CD4-positive, alpha-beta T cell treated with Interleukin-21 for 1 hour (primary cell): ENCODE results near the gene NCSTN.
"Not testable (repeated sequence)": the region's sequence is repeated elsewhere in the genome, so short reads cannot be mapped to it uniquely, and the experiment has no call there.

Source experiments
- DNase-seq: peaks from one replicate; pipeline ENCODE4 v3.0.0-alpha.2; 2020

The NCSTN gene

DNA sequence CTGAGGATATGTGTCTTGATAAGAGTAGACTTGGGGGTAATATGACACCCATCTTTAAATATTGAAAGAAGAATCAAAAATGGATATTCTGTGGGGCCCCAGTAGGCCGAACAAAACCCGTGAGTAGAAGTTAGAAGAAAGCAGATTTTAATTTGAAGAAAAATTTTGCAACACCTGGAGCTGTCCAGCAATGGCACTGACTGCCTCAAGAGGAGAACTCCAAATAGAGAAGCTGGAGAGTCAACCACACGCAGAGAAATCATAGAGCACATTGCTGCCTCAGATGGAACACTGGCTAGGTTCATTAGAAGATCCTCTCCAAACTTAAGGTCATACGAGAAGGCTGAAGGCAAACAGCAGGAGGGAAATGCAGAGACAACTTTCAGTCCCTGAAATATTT, 30.5 kb downstream of the NCSTN start:
- no peak for DNase-seq

GRCh38 chr1:160374306-160375110, 31.3 kb downstream of the NCSTN start:
- no peak for DNase-seq

DNA sequence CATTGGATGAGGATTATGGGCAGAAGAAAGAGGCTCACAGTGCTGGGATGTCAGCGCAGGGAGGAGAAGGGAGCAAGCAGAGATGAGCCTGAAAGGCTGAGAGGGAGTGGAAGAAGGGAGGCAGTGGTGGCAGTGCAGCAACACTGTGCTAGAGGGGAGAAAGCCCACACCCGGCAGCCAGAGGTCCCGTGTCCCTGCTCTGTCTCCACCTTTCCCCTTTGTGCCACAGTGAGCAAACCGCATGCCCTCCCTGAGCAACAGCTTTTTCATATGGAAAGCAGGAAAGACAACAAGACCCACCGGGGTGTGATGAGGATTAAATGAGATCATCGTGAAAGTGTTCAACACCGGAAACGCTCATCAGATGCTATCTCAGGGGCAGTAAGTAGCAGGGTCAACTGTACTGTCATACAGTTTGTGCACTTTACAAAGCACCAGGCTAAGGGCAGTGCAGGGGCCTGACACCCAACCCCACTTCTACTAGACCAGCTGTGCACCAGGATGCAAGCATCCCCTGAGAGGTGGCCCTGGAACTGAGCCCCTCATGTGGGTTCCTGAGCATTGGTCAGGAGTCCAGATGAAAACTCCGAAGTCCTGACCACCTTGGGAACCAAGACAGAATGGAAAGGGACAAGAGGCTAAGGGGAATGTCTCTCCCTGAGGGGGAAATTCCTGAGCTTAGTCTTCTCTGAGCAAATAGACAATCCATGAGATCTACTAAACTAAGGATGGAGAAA, 32.8 kb downstream of the NCSTN start:
- peak; percentile 5 for DNase-seq

GRCh38 chr1:160376525-160377131, 33.4 kb downstream of the NCSTN start:
- DNase-seq, result peak; percentile 62

GRCh38 chr1:160377585-160378206, 34.5 kb downstream of the NCSTN start:
- no peak for DNase-seq

DNA sequence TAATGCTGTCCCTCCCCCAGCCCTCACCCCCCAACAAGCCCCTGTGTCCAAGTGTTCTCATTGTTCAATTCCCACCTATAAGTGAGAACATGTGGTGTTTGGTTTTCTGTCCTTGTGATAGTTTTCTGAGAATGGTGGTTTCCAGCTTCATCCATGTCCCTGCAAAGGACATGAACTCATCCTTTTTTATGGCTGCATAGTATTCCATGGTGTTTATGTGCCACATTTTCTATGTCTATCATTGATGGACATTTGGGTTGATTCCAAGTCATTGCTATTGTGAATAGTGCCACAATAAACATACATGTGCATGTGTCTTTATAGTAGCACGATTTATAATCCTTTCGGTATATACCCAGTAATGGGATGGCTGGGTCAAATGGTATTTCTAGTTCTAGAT, 41.6 kb downstream of the NCSTN start:
- not testable (repeated sequence) for DNase-seq

GRCh38 chr1:160388406-160388805, 45.2 kb downstream of the NCSTN start:
- DNase-seq, result not testable (repeated sequence)

DNA sequence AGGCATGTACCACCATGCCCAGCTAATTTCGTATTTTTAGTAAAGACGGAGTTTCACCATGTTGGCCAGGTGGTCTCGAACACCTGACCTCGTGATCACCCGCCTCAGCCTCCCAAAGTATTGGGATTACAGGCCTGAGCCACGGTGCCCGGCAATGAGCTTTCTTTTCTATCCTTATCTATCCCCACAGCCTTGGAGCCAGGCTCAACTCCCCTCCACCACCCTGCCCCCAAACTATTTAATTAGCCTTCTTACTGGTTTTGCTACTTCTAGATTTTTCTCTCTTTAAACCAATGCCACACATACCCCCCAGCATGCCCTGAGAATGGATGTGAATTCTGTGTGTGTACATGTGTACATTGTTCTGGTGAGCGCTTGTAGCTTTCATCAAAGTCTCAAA, 51.5 kb downstream of the NCSTN start:
- no peak for DNase-seq

- DNase-seq, result no peak
These were observed 54.5 kb downstream of the NCSTN start for GRCh38 chr1:160397651-160398050.

- no peak for DNase-seq
These were observed 55.6 kb downstream of the NCSTN start for GRCh38 chr1:160398823-160399222.

DNA sequence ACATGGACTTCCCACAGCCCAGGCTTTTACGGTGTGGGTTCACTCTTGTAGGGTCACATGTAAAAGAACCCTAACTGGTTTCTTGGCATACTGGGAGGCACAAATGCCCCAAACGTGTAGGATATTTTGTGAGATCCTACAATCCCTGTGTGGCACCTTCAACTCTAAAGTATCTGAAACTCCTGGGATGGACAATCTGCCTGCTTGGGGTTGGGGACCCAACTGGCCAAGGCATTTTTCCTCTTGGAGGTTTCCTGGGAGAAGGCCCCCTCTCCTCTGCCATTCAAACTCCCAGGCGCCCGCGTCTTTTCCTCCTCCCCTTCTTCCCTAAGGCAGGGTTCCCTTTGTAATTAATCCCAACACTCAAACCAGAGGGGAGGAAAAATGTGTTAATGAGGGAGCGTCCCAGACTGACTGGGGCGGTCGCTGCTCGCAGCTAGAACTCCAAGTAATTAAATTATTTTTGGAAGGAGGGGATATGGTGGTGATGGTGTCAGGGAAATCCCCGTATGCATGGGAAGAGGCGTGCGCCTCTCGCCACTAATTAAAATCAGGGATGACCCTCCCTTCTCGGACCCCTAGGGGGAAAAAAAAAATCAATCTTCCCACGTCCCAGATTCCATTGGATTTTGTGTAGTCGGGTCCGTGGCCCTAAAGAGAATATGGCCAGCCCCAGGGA, 56.5 kb downstream of the NCSTN start:
- DNase-seq, result no peak

DNA sequence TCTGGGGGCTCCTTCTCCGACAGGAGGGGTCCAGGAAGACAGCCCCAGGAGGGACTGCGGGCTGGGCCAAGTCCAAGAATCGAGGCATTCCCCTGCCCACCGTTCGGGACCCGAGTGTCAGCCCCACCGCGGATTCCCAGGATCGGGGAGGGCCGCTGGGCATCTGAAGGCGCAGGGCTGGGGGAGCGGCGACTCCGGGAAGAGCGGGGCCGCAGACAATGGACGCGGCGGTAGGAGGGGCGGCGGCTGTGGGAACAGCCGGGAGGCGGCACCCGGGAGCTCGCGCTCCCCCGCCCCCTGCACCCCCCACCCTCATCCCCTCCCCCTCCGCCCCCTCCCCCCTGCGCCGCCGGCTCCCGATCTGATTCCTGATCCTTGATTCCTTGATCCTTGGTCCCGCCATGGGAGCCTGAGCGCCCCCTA, 57.1 kb downstream of the NCSTN start, which contains the start of gene VANGL2:
Gene VANGL2, plus strand, starts transcription at position 342 of the 423 bp plus-strand sequence. CDS start 15,274 bp downstream, outside the sequence.
- DNase-seq, result peak; percentile 42

DNA sequence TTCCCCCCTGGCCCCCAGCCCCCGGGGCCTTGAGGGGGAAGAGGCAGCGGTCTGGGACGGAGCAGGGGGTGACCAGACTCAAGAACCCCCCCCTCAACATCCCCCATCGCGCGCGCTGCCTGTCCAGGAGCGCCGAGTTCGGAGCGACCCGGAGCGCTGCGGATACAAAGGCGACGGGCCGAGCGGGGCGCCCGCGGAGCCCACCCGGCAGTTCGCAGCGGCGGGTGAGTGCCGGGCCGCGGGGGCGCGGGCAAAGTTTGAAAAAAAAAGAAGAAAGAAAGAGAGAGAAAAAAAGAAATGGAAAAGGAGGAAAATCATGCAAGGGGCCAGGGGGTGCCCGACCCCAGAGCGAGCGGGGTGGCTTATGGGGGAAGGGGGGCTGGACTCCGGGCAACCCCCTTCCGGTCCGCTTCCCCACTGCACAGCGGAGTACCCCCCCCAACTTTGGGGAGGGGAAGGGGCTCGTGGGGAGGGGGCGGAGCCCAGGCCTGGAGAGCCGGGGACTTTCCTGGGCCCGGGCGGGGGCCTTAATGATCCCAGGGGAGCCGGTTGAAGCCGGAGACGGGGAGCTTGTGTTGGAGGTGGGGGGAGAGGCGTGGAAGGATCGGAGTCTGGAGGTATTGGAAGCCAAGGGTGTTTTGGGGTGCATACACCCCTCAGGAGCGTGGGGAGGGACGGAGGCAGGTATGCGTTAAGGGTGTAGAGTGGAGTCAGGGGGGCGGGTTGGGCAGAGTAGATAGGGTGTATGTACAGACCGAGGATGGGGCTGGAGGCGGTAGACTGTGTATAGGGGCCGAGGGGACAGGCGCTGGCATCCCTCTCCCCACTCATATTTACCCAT, 57.7 kb downstream of the NCSTN start:
- DNase-seq, result no peak

GRCh38 chr1:160401487-160401805, 58.3 kb downstream of the NCSTN start:
- DNase-seq, result no peak

GRCh38 chr1:160402001-160402795, 59.0 kb downstream of the NCSTN start:
- no peak for DNase-seq

DNA sequence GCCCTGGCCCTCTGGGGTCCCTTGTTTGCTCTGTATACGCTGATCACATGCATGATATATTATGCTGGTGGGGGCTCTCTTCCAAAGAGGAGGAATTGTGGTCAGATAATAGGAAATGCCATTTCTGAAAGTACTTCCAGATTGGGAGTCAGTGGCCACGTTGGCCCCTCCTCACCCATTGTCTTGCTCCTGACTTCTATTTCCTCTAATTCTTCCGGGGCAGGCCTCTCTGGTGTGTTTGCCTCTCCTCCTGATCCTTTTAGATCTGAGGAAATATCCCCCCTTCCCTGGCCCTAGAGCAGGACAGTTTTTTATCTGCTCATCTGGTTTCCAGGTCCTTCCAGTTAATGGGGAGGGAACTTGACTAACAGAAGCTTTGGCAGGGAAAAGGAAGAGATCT, 60.1 kb downstream of the NCSTN start:
- no peak for DNase-seq

- DNase-seq, result no peak
These were observed 60.9 kb downstream of the NCSTN start for GRCh38 chr1:160404094-160404493.

DNA sequence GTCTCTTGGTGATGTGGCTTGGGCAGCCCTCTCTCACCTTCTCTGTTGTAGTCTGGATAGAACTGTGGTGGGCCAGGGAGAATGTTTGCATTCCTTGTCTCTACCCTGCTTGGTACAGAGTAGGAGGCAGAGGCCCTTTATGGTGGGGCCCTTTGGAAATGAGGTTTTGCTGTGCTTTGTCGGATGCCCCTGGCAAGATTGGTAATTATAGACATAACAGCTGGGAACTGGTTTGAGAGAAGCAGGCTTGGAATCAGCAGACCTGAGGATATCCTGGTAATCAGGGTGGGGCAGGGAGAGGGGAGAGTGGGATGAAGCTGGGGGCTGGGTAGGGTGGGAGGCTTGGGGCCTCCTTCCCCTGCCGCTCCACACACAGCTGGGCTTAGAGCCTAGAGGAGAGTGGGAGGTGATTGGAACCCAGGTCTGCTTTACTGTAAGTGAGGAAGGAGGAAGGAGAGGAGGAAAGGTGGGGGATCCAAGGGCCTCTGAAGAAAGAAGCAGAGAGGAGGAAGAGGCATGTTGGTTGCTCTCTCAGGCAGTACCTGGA, 62.2 kb downstream of the NCSTN start:
- no peak for DNase-seq

- no peak for DNase-seq
These were observed 63.2 kb downstream of the NCSTN start for GRCh38 chr1:160406131-160406968.
